ENCODE measurements around the gene IDI1. TPM values are rescaled to one million over a fixed set of nuclear protein-coding genes. Genes with fewer than 3 reads are reported as not detected.

The IDI1 gene
- total RNA-seq, 3 donors from 2014 or later = 26.2 to 48.4 (median 45.1) TPM

DNA sequence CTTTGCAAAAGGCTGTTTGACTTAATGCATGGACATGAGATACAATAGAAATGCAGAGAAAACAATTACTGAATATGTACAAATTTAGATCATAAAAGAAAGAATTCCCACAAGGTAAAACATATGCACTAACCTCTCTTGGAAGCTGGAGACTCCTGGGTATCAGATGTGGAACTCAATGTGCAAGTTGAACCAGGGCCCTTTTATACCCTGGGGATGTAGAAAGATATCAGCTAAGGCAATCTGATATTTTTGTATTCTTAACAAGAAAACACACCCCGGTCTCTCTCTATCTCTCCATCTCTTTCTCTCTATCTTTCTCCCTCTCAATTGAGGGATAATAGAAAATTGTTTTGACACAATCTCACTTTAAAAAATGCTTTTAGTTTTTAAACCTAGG, 23.2 kb downstream of the IDI1 start, which contains the start of gene IDI2:
Gene IDI2 (minus strand): TSS at position 177 of the 400 bp plus-strand sequence. CDS start 1,136 bp downstream, outside the sequence.
- TF ChIP-seq, protein P1, sequence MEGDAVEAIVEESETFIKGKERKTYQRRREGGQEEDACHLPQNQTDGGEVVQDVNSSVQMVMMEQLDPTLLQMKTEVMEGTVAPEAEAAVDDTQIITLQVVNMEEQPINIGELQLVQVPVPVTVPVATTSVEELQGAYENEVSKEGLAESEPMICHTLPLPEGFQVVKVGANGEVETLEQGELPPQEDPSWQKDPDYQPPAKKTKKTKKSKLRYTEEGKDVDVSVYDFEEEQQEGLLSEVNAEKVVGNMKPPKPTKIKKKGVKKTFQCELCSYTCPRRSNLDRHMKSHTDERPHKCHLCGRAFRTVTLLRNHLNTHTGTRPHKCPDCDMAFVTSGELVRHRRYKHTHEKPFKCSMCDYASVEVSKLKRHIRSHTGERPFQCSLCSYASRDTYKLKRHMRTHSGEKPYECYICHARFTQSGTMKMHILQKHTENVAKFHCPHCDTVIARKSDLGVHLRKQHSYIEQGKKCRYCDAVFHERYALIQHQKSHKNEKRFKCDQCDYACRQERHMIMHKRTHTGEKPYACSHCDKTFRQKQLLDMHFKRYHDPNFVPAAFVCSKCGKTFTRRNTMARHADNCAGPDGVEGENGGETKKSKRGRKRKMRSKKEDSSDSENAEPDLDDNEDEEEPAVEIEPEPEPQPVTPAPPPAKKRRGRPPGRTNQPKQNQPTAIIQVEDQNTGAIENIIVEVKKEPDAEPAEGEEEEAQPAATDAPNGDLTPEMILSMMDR (IDR thresholded peaks at IDR 0.05) = no peak
- TF ChIP-seq POLR2AphosphoS5 (IDR thresholded peaks at IDR 0.05) = no peak
- no peak for TF ChIP-seq POLR2A (IDR thresholded peaks at IDR 0.05)
- no peak for DNase-seq (ENCODE audit: low spot score in 2 of 2)
- Histone ChIP-seq H3K9me3 (no peaks in the 10 kb centered on the region), H3K27ac (no peak within 1 kb of the TSS), H3K4me3 (no peak within 1 kb of the TSS), H3K36me3 (no peaks in the 10 kb centered on the region), H3K4me1 (no peaks in the 10 kb centered on the region), H3K27me3 (no peaks in the 10 kb centered on the region)
- intact Hi-C loops (cut with DNase I; ENCODE audit: low total_unique reads) = no loop called here

DNA sequence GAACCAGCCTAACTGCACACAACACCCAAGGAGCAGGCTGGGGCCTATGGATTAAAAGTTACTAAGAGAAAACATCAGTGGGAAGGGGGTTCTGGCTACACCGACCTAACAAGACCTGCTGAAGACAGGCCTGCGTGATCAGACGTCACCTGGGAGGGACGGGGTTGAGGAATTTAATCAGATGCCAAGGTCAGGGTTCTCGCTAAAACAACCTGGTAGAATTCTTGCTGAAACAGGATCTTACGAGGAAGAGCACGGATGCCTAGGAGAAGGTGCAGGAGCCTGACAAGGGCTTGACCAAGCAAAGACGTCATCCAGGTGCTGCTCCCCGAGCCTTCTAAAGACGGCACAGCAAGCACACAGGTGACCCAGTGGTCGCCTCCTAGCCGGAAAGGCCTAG, 24.8 kb downstream of the IDI1 start:
- no peaks in the 10 kb centered on the region for H3K36me3 ChIP-seq
- no peaks in the 10 kb centered on the region for H3K27me3 ChIP-seq
- H3K9me3 ChIP-seq = no peaks in the 10 kb centered on the region
- H3K4me3 ChIP-seq = no peak overlapping the region
- TF ChIP-seq POLR2A (IDR thresholded peaks at IDR 0.05) = no peak
- TF ChIP-seq POLR2AphosphoS5 (IDR thresholded peaks at IDR 0.05) = no peak
- TF ChIP-seq, protein P1 (IDR thresholded peaks at IDR 0.05) = no peak
- intact Hi-C loops (cut with DNase I; ENCODE audit: low total_unique reads) = no loop called here
- no peak overlapping the region for H3K27ac ChIP-seq
- no peak for DNase-seq (ENCODE audit: low spot score in 2 of 2)
- no peaks in the 10 kb centered on the region for H3K4me1 ChIP-seq

DNA sequence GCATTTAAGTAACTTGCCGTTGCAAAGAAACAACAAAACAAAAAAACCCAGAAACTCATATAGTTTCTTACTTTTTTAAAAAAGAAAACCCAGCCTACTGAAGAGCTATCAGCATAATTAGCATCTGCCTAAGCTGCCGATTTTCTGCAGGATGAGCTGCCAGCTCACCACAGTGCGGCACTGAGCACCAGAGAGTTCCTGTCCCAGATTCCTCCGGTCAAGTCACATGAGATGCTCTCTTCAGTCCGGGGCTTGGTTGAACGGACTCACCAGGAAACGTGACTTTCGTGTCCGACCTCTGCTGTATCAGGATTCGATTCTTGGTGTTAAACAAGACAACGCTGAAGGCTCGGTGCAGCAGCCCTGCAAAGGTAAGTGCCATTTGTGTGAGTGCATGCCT, 26.5 kb downstream of the IDI1 start:
- Histone ChIP-seq H3K36me3 (no peaks in the 10 kb centered on the region), H3K9me3 (no peaks in the 10 kb centered on the region), H3K4me3 (no peak overlapping the region), H3K27ac (no peak overlapping the region), H3K27me3 (no peaks in the 10 kb centered on the region), H3K4me1 (no peaks in the 10 kb centered on the region)
- no peak for DNase-seq (ENCODE audit: low spot score in 2 of 2)
- intact Hi-C loops (cut with DNase I; ENCODE audit: low total_unique reads) = no loop called here
- TF ChIP-seq, protein P1 (IDR thresholded peaks at IDR 0.05) = no peak
- TF ChIP-seq POLR2A (IDR thresholded peaks at IDR 0.05) (no peak), POLR2AphosphoS5 (IDR thresholded peaks at IDR 0.05) (no peak)

DNA sequence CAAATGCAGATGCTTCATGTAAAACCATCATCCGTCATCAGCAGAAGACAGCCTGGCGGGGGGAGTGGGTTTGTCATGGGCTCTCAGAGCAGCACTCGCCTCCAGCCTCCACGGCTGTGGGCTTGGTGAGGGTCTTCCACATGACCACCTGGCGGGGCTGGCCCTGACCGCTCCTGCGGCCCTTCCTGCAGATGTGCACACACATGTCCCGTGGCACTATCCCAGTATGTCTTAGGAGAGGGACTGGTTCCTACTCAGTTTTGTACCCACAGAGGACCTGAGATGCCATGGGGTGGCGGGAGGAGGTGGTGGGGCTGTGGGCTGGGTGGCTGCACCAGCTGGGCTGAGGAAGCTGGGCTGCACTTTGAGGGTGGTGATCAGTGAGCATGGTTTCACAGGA, 28.0 kb downstream of the IDI1 start:
- intact Hi-C loops (cut with DNase I; ENCODE audit: low total_unique reads) = no loop called here
- H3K27me3 ChIP-seq = no peaks in the 10 kb centered on the region
- no peak for DNase-seq (ENCODE audit: low spot score in 2 of 2)
- TF ChIP-seq, protein P1 (IDR thresholded peaks at IDR 0.05) = no peak
- TF ChIP-seq POLR2A (IDR thresholded peaks at IDR 0.05) (no peak), POLR2AphosphoS5 (IDR thresholded peaks at IDR 0.05) (no peak)
- no peak overlapping the region for H3K4me3 ChIP-seq
- no peak overlapping the region for H3K27ac ChIP-seq
- H3K36me3 ChIP-seq = no peaks in the 10 kb centered on the region
- no peaks in the 10 kb centered on the region for H3K9me3 ChIP-seq
- no peaks in the 10 kb centered on the region for H3K4me1 ChIP-seq

DNA sequence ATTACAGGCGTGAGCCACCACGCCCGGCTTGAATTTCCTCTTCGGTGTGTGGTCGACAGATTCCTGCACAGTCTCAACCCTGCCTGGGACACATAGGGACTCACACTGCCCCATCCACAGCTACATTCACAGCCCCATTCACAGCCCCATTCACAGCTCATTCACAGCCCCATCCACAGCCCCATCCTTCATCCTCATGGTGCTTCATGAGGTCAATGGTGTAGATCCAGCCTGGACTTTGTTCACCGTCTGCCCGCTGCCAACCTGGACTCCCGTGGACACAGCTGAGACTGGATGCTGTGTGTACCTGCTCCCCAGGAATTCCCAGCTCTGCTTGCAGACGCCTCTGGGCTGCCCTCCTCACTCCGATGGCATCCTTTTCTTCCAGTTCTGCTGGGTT, 28.5 kb downstream of the IDI1 start:
- H3K27ac ChIP-seq = no peak overlapping the region
- H3K9me3 ChIP-seq = no peaks in the 10 kb centered on the region
- H3K27me3 ChIP-seq = no peaks in the 10 kb centered on the region
- no peak overlapping the region for H3K4me3 ChIP-seq
- intact Hi-C loops (cut with DNase I; ENCODE audit: low total_unique reads) = no loop called here
- TF ChIP-seq POLR2AphosphoS5 (IDR thresholded peaks at IDR 0.05) = no peak
- no peak for TF ChIP-seq POLR2A (IDR thresholded peaks at IDR 0.05)
- TF ChIP-seq, protein P1 (IDR thresholded peaks at IDR 0.05) = no peak
- no peaks in the 10 kb centered on the region for H3K36me3 ChIP-seq
- no peak for DNase-seq (ENCODE audit: low spot score in 2 of 2)
- no peaks in the 10 kb centered on the region for H3K4me1 ChIP-seq
